GM19463 (cell line): ENCODE data around the gene ZNF691.
"Not testable (repeated sequence)": the region's sequence is repeated elsewhere in the genome, so short reads cannot be mapped to it uniquely, and the experiment has no call there.

Source experiments
- ATAC-seq: cut with Tn5 transposase; IDR thresholded peaks from one replicate; pipeline ENCODE4 v1.9.1; 2021; ENCODE audit warnings: mild to moderate bottlenecking, moderate library complexity; ENCODE audit not compliant: unreplicated experiment

Gene ZNF691

DNA sequence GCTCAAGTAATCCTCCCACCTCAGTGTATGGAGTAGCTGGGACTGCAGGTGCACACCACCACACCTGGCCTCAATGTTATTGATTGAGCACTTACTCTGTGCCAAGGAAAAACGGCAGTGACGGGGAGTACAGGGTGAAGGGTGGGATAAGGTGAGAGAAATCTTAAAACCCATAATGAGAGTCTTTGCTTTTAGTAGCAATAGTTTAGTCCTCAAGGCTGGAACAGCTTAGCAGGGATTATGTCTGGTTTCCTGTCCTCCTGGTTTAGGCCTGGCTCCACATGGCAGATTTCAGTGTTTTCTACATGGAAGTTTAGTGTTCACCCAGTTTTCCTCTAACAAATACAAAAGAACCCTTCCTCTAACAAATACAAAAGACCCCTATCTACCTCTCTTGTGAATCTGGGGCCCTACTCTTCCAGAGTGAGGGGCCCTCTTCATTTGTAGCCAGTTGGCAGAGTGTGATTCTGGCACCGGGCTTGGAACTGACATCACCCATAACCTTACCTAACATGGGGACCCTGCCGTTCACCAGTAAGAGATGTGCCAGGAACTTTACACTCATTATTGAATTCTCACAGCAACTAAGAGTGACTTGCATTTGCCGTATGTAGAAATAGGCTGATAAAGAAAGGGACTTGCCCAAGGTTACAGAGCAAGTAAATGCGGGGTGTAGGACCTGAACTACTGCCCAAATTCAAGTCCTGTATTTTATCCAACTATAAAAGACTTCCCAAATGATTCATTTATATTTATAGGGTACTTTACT is 6.9 kb downstream of the ZNF691 start:
- no peak for ATAC-seq

DNA sequence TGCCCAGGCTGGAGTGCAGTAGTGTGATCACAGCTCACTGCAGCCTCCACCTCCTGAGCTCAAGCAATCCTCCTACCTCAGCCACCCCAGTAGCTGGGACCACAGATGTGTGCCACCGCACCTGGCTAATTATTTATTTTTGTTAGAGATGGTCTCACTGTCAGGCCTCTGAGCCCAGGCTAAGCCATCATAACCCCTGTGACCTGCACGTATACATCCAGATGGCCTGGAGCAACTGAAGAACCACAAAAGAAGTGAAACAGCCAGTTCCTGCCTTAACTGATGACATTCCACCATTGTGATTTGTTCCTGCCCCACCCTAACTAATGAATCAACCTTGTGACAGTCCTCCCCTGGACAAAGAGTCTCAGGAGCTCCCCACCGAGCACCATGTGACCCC is 10.1 kb downstream of the ZNF691 start:
- not testable (repeated sequence) for ATAC-seq

DNA sequence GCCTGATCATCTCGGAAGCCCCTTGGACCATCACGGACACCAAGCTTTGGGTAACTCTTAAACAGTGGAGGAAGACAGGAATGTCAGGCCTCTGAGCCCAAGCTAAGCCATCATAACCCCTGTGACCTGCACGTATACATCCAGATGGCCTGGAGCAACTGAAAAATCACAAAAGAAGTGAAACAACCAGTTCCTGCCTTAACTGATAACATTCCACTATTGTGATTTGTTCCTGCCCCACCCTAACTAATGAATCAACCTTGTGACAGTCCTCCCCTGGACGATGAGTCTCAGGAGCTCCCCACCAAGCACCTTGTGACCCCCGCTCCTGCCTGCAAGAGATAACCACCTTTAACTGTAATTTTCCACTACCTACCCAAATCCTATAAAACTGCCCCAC is 13.0 kb downstream of the ZNF691 start:
- ATAC-seq, result not testable (repeated sequence)

DNA sequence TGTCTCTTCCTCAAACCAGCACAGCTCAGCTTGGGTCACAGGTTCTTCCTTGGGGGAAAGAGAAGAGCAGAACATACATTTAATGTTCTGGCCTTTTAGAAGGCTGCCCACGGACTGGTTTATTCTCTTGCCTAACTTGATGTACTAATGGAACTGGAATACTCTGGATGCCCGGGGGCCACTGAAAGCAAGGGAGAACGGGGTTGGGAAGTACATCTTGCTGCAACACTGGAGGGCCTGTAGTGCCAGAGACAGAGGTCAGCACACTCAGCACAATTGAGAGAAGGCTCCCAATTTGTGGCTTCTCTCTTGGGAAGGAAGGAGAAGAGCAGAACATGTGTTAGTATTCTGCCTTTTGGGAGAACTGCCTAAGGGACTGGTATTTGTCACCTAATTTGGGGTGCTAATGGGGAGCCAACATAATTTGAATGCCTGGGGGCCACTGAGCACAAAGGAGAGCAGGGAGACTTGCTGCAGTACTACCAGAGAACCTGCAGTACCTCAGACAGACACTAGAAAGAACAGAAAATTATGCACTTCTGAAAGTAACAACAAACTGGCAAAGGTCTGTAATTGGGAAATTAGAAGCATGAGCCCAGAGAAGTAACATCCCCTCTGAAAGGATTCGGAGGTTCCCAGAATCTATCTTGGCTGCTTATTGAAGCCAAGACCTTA is 14.1 kb downstream of the ZNF691 start:
- ATAC-seq, result no peak

DNA sequence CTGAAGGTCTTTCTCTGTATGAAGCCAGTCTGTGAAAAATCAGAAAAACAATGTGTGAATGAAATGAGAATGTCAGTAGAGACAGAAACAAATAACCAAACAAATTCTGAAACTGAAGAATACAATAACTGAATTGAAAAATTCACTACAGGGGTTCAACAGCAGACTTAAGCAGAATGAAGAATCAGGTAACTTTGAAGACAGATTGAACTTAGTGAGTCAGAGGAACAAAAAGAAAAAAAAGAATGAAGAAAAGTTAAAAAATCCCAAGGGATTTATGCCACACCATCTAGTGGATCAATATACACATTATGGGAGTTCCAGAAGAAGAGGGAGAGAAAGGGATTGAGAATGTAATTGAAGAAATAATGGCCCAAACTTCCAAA is 14.6 kb downstream of the ZNF691 start:
- ATAC-seq, result no peak

DNA sequence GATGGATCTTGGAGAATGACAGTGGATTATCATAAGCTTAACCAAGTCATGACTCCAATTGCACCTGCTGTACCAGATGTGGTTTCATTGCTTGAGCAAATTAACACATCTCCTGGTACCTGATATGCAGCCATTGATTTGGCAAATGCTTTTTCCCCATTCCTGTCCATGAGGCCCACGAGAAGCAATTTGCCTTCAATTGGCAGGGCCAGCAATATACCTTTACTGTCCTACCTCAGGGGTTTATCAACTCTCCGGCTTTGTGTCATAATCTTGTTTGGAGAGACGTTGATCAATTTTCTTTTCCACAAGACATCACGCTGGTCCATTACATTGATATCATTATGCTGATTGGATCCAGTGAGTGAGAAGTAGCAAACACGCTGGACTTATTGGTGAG is 20.1 kb downstream of the ZNF691 start:
- no peak for ATAC-seq

DNA sequence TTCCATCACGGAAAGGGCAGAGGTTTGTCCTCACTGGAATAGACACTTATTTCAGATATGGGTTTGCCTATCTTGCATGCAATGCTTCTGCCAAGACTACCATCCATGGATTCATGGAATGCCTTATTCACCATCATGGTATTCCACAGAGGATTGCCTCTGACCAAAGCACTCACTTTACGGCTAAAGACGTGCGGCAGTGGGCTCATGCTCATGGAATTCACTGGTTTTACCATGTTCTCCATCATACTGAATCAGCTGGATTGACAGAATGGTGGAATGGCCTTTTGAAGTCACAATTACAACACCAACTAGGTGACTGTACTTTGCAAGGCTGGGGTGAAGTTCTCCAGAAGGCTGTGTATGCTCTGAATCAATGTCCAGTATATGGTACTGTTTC is 22.1 kb downstream of the ZNF691 start:
- not testable (repeated sequence) for ATAC-seq

DNA sequence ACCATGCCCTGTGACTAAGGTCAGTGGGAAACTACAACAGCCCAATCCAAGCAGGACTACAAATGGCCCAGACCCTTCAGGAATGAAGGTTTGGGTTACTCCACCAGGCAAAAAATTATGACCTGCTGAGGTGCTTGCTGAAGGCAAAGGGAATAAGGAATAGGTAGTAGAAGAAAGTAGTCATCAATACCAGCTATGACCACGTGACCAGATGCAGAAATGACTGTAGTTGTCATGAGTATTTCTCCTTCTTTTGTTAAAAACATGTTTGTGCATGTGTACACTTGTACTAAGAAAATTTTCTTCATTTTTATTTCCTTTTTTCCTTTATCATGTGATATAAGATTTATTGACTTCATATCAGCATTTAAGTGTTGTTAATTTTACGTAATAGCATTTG is 22.8 kb downstream of the ZNF691 start:
- not testable (repeated sequence) for ATAC-seq

DNA sequence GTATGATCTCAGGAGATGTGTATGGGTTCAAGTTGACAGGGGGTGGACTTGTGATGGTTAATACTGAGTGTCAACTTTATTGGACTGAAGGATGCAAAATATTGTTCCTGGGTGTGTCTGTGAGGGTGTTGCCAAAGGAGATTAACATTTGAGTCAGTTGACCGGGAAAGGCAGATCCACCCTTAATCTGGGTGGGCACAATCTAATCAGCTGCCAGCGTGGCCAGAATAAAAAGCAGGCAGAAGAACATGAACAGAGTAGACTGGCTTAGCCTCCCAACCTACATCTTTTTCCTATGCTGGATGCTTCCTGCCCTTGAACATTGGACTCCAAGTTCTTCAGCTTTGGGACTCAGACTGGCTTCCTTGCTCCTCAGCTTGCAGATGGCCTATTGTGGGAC is 23.3 kb downstream of the ZNF691 start:
- ATAC-seq, result not testable (repeated sequence)

DNA sequence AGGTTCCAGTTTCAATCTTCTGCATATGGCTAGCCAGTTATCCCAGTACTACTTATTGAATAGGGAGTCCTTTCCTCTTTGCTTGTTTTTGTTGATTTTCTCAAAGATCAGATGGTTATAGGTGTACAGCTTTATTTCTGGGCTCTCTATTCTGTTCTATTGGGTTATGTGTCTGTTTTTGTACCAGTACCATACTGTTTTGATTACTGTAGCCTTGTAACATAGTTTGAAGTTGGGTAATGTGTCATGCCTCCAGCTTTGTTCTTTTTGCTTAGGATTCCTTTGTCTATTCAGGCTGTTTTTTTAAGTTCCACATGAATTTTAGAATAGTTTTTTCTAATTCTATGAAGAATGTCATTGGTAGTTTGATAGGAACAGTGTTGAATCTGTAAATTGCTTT is 26.7 kb downstream of the ZNF691 start:
- ATAC-seq, result not testable (repeated sequence)

DNA sequence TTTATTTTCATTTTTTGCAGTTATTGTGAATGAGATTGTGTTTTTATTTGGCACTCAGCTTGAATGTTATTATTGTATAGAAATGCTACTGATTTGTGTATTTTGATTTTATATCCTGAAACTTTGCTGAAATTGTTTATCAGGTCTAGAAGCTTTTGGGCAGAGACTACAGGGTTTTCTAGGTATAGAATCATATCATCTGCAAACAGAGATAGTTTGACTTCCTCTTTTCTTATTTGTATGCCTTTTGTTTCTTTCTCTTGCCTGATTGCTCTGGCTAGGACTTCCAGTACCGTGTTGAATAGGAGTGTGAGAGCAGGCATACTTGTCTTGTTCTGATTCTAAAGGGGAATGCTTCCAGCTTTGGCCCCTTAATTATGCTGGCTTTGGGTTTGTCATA is 27.3 kb downstream of the ZNF691 start:
- no peak for ATAC-seq

DNA sequence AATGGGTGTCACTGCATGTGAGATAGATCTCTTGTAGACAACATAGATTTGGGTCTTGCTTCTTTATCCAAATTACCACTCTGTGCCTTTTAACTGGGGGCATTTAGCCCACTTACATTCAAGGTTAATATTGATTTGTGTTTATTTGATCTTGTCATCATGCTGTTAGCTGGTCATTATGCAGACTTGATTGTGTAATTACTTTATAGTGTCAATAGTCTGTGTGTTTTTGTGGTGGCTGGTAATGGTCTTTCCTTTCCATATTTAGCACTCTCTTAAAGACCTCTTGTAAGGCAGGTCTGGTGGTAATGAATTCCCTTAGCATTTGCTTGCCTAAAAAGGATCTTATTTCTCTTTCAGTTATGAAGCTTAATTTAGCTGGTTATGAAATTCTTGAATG is 29.6 kb downstream of the ZNF691 start:
- ATAC-seq, result no peak

DNA sequence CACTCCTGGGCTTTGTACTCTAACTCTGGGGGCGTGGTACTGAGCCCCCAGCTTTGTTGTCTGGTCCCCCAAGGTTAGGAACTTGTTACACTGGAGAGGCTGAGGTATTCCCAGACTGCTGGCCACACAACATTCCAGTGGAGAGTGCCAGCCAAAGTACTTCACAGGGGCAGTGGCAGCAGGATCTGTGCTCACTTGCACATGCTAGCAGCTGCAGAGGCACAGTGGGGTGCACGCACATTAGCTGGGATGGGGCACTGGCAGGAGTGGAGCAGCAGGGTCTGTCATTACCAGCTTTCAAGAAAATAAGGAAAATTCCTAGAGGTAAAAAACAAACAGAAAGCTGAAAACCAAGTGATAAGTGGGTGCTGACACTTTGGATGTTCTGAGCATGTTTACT is 31.0 kb downstream of the ZNF691 start:
- no peak for ATAC-seq

DNA sequence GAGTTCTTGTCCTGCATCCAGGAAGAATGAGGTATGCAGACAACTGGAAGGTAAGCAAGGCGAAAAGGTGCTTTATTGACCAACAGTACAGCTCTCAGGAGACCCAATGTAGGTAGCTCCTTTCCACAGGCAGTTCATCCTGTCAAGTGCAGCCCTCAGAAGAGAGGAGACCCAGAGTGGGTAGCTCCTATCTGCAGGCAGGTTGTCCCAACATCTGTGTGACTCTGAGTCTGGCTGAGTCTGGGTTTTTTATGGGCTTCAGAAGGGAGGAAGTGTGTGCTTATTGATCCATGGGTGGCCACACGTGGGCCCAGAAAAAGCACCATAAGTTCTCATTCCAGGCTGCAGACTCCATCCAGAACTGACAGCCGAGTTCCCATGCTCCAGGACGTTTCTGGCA is 34.0 kb downstream of the ZNF691 start:
- ATAC-seq, result no peak

DNA sequence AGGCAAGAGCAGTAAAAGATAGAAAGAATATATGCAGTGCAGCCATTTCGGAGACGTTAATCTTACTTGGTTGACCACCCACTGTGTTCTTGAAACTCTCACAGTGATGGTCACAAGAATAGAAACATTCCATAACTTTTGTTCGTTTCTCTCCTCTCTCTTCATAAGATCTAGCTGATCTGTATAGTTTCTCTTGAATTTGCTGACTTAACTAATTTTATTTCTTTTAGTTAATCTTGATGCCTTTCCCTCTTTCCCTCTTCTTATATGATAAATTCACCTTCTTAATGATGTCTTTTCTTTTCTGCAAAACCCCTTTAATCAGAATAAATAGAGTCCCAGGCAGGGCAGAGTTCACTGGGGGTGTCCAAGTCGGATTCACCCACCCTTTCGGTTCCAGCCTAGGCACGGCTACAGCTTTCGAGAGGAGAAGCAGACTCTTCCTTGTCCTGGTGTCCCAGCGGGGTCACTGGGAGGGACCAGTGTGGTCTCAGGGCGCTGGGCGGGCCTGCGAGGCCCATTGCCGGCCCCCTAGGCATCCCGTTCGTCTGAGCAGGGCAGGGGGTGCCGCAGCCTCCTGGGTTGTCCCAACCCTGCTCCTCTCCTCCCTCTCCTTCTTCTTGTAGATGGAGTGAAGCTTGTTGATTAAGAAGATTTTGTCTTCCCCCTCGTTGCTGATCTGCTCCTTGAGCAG is 39.8 kb downstream of the ZNF691 start:
- ATAC-seq, result no peak

DNA sequence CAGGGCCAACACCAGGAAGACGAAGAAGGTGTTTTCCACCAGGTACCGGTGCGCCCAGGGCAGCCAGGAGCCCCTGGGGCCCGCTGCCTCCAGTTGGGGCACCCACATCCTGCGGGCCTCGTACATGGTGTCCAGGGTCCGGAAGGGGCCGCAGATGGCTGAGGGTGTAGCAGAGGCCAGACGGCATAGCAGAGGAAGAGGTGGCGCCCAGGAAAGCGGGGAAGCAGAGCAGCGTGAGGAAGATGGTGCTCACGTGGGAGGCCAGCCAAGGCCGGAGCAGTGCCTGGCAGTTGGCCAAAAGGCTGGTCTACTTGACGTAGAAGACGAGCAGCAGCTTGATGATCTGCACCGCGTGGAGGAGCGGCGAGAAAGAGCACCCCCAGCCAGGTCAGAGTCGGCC is 40.4 kb downstream of the ZNF691 start:
- ATAC-seq, result no peak

DNA sequence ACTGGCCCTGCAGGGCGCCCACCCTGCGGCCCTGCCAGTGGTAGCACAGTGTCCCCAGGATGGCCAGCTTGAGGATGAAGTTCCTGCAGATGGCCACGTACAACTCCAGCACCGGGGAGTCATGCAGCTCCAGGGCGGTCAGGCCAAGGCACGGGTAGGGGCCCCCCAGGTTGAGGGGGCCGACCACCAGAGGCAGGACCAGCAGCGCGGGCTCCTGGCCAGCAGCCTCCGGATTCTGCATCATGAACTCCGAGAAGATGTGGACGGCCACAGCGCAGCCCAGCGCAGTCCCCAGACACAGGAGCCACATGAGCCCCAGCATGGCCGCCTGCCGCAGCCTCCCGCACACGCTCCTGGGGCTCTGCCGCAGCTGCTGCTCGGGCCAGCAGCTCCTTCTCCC is 41.0 kb downstream of the ZNF691 start:
- ATAC-seq, result no peak

DNA sequence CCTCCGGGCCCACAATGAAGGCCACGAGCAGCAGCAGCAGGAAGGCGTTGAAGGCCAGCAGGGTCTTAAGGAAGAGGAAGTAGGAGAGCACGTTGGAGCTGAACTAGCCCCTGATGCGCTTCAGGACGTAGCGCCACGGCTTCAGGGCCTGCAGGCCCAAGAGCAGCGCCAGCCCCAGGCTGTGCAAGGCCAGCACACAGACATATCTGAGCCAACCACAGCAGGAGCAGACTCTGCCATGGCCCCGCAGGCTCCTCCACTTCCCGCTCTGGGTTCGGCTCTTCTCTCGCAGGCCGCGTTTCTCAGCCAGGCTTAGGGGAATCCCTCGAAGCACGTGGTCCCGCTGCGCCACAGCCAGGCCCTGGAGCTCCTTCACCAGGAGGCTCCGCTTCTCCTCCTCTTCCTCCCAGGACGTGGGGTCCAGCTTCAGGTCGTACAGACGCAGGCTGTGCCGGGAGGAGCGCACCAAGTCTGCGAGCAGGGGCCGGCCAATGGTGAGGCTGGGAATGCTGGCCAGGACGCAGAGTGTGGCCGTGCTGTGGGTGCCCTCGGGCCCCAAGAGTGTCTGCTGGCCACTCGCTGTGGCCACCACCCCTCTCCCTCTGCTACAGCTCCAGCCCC is 41.7 kb downstream of the ZNF691 start:
- ATAC-seq, result no peak

DNA sequence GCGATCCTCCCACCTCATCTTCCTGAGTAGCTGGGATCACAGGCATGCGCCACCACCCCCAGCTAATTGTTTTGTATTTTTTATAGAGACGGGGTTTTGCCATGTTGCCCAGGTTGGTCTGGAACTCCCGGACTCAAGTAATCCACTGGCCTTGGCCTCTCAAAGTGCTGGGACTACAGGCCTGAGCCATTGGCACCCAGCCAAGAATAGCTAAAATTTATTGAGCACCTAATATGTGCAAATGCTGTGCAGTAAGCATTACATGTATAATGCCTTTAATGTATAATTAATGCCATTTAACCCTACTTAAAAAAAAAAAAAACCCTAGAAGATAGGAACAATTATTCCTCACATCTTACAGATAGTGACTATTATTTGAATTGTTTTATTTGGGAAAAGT is 42.9 kb downstream of the ZNF691 start:
- ATAC-seq, result no peak

DNA sequence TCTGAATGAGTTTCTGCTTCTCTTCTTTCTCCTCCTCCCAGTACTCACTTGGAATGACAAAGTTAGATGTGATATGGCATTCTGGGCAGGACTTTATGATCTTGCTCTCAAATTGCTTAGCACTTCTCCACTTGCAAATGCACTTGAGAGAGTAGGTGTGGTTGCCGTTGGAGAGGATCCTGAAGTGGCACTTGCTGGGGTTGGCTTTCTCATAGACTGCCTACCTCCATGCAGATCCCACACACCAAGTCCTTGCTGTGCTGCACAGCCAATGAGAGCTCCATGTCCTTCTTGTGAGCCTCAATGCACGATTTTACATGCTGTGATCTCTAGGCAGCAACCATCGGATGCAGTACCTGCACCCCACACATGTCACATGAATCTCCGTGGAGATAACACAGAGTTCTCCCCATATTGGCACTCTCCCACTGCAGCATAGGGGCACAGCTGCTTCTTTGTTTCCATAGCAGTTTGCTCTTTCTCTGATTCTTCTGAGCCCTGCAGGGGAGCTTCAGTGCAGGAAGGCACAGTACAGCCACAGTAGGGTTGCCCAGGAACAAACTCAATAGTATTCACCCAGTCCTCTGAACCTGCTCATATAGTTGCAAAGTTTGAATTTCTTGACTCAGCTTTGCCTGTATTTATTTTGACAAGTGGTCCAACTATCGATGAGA is 45.2 kb downstream of the ZNF691 start:
- ATAC-seq, result no peak

DNA sequence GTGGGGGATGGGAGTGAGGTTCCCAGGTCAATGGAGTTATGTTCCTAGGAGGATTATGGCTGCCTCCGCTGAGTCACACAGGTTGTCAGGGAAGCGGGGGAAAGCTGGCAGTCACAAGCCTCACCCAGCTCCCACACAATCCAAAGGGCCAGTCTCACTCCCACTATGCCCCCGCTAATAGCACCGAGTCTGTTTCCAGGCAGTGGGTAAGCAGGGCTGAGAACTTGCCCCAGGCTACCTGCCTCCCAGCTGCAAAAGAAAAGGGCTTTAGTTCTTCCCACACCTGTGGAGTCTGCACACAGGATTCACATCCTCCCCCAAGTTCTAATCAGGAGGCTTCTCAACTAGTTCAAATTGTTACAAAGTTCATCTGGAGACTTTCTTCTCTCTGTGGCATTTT is 53.5 kb downstream of the ZNF691 start:
- ATAC-seq, result not testable (repeated sequence)
